ENCODE results near the gene MAPKAPK2. TPM values are rescaled to one million over a fixed set of nuclear protein-coding genes. Genes with fewer than 3 reads are reported as not detected.

The MAPKAPK2 gene
- polyA plus RNA-seq, 3 donors = 24.3 to 69.4 (median 64.1) TPM

DNA sequence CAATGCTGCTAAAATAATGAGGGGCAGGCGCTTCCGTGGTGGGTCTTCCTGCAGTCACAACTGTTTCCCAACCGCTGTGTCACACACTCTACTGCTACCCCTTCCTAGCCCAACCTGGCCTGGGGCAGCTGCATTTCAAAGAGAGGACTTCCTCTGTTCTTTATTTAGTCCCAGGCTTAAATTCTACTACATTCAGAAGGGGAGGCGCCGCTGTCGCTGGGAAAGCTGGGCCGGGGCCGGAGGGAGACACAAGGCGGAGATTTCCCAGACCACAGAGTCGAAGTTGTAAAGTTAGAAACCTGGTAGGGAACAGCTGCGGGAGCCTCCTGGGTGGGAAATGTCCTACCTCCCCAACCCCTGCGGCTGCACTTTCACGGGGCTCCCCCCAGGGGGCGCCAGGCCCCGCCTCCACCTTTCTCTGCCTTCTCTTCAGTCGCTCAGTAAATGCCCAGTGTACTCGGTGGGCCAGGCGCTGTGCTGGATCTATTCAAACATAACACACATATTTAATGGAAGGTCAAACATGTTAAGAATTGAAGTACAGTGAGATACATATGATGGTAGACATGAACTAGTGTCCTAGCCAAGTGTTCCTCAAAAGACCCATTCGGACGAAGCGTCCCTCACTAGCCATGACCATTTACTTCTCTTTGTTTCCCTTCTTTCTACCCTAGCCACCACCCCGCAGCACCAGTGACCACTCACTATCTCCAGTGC, 26.3 kb upstream of the MAPKAPK2 start:
- 23 to 59% (median 30%) methylated on average over 22 of the region's 22 CpGs for WGBS, 3 donors
- no peak overlapping the region for H3K27ac ChIP-seq (ENCODE audit: low read depth, low read length)

GRCh38 chr1:206658981-206659273, 25.8 kb upstream of the MAPKAPK2 start:
- H3K27ac ChIP-seq (ENCODE audit: low read depth, low read length) = no peak overlapping the region
- 61 to 64% (median 62%) methylated on average over 7 of the region's 7 CpGs for WGBS, 3 donors

DNA sequence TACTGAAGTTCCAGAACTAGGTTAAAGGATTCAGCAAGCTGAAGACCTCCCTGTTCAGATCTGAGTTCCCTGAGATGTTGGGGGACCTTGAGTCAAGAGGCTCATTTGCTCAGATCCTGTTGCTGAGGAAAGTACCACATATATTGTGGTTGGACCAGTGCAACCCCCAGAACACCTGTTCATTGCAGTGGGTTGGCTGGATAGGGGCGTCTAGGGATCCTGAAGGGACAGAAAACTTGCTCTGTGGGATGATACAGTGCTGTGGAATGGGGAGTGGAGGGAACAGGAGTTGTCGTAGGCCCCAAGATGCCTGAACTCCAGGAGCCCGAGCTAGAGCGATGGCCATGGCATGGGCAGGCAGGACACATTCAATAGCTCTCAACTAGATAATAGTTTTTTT, 24.6 kb upstream of the MAPKAPK2 start:
- 95 to 98% (median 96%) methylated on average over 4 of the region's 4 CpGs for WGBS, 3 donors
- H3K27ac ChIP-seq (ENCODE audit: low read depth, low read length) = no peak overlapping the region

GRCh38 chr1:206661161-206661820, 23.4 kb upstream of the MAPKAPK2 start:
- no peak overlapping the region for H3K27ac ChIP-seq (ENCODE audit: low read depth, low read length)
- 80 to 92% (median 87%) methylated on average over 11 of the region's 11 CpGs for WGBS, 3 donors

GRCh38 chr1:206662396-206663092, 22.2 kb upstream of the MAPKAPK2 start:
- H3K27ac ChIP-seq (ENCODE audit: low read depth, low read length) = no peak overlapping the region
- 64 to 83% (median 82%) methylated on average over 3 of the region's 3 CpGs for WGBS, 3 donors

DNA sequence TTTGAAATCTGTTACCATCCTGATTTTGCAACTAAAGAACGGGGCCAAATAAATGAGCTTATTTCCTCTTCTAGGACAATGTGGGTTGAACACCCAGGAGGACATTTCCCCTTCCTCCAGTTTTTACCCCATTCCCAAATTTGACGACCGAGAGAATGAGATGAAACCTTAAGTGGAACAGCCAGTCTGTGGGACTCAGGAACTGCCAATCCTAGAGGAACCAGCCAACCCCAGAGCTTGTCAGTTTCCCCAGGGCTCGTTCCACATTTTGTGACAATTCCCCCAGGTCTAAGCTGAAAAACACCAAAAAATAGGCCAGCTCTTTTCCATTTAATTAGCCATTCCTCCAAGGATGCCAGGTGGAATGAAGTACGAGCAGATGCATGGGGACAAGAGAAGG, 21.3 kb upstream of the MAPKAPK2 start:
- WGBS, 3 donors = 25 to 81% (median 26%) methylated on average over 5 of the region's 5 CpGs
- H3K27ac ChIP-seq (ENCODE audit: low read depth, low read length) = no peak overlapping the region

GRCh38 chr1:206663832-206664652, 20.7 kb upstream of the MAPKAPK2 start:
- 8 to 14% (median 10%) methylated on average over 20 of the region's 20 CpGs for WGBS, 3 donors
- H3K27ac ChIP-seq (ENCODE audit: low read depth, low read length) = no peak overlapping the region

DNA sequence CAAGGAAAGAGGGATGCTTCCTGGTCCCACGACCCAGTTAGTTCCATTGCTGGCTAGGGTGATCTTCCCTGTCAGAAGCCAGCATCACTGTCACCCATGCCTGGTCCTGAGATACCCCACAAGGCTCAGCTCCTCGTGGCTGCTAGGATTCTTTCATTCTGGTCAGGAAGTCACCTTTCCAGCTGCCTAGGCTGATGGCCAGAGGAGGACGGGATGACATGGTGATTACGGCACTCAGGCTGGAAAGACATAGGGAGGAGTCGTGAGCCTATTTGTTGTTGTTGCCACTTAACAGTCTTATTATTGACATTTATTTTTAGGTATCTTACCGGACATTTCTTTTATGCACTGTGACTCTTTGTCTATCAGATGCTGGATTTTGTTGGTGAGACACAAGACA, 20.0 kb upstream of the MAPKAPK2 start:
- WGBS, 3 donors = 58 to 66% (median 63%) methylated on average over 6 of the region's 6 CpGs
- no peak overlapping the region for H3K27ac ChIP-seq (ENCODE audit: low read depth, low read length)

DNA sequence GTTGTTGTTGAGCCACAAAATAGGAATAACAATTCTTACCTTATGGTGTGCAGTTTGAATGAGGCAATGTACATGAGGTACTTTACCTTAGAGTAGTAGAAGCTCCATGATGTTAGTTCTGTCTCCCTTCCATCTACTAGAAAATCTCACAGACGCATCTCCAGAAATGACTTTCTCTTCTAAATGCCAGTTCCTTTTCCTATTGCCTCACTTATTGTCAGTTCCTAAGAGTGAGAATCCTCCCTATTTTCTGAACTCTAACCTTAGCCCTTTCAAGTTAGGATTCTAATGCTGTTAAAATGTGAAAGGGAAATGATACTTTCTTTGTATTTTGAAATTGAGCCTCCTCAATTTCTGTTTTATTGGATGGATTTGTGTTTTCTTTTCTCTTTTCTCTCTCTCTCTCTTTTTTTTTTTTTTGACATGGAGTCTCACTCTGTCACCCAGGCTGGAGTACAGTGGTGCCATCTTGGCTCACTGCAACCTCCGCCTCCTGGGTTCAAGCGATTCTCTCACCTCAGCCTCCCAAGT, 18.6 kb upstream of the MAPKAPK2 start:
- WGBS, 3 donors = 82 to 90% (median 83%) methylated on average over 3 of the region's 3 CpGs
- H3K27ac ChIP-seq (ENCODE audit: low read depth, low read length) = no peak overlapping the region

DNA sequence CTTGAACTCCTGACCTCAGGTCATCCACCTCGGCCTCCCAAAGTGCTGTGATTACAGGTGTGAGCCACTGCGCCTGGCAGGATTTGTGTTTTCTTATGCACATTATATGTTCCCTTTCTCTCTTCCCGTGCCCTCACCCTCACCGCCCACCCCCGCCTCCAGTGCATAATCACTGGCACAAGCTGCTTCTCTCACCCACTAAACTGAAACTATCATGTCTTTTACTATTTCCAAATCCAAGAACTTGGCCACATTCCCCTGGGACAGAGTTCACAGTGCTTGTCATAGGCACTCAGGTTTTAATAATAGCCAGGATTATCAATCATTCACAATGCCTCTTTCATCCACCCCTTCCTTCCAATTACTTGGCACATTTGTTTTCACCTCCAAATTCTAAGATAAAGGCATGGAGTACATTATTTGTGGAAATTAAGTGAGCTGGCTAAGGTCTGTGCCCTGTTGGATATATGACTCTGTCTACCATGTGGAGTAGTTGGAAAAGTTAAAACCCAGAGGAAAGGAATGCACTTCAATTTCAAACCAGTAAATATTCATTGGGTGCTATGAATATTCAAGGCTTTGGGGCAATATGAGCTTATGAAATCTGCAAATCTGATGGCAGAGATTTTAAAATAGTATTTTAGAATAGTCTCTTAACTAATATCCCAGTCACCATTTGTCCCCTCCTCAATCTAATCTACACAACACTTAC, 17.6 kb upstream of the MAPKAPK2 start:
- WGBS, 3 donors = 76 to 84% (median 80%) methylated on average over 5 of the region's 5 CpGs
- no peak overlapping the region for H3K27ac ChIP-seq (ENCODE audit: low read depth, low read length)

DNA sequence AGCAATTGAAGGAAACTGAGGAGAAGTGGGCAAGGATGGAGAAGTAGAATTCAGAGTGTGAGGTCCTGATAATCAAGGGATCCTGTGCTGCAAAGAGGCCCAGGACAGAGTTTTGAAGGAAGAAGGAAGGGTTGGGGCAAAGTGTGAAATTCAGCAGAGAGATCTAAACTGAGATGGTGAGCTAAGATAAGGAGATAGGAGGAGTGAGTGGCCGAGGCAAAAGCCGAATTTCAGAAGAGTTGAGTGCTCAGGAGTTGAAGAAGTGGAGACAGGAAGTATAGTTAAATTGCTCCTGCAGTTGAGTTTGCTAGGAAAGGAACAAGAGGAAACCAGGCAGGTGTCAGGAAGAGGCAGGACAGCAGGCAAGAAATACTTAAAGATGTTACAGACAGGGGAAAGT, 16.4 kb upstream of the MAPKAPK2 start:
- 40 to 56% (median 43%) methylated on average over 2 of the region's 2 CpGs for WGBS, 3 donors
- no peak overlapping the region for H3K27ac ChIP-seq (ENCODE audit: low read depth, low read length)

DNA sequence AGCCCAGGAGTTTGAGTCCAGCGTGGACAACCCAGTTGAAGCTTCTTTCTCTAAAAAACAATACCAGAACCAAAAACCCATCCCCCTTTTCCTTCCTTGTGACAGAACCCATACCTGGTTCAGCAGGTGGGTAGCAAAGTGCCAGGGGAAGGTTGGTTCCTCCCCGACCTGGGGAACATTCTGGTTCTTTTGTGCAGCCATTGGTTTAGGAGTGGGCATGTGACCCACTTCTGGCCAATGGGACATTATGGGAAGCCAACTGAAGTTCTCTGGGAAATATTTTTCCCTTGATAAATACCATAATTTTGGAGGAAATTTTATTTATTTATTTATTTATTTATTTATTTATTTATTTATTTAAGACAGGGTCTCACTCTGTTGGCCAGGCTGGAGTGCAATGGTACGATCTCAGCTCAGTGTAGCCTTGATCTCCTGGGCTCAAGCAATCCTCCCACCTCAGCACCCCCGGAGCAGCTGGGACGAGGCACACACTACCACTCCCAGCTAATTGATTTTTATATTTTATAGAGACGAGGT, 15.8 kb upstream of the MAPKAPK2 start:
- WGBS, 3 donors = 82 to 98% (median 85%) methylated on average over 6 of the region's 6 CpGs
- no peak overlapping the region for H3K27ac ChIP-seq (ENCODE audit: low read depth, low read length)

DNA sequence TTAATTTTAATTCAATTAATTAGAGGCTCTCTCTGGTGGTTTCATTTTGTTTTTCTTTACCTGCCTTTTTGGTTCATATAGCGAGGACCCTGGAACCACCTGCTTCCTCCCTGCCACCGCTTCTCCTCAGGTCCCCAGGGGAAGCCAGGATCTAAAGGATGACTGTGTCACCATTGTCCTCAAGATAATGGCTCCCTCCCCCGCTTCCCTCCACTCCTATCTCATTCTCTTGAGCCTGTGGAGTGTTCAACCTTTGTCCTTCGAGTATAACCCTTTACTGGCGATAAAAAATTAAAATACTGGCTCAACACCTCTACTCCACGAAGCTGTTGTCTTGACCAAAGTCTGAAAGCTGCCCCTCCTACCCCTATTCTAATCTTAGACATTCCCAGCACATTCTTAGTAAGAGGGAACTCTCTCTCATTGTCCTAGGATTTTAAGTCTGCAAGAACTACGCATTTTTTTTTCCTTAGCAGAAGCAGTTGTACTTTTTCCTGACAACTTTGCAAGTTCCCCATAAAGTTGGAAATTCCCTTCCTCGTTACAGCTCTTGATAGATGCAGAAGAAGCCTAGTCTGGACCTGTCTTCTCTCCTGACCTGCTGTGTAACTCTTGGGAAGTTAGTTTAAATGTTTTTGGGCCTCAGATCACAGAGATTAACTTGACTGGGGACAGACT, 12.6 kb upstream of the MAPKAPK2 start:
- 46 to 48% (median 47%) methylated on average over 8 of the region's 8 CpGs for WGBS, 3 donors
- no peak overlapping the region for H3K27ac ChIP-seq (ENCODE audit: low read depth, low read length)

DNA sequence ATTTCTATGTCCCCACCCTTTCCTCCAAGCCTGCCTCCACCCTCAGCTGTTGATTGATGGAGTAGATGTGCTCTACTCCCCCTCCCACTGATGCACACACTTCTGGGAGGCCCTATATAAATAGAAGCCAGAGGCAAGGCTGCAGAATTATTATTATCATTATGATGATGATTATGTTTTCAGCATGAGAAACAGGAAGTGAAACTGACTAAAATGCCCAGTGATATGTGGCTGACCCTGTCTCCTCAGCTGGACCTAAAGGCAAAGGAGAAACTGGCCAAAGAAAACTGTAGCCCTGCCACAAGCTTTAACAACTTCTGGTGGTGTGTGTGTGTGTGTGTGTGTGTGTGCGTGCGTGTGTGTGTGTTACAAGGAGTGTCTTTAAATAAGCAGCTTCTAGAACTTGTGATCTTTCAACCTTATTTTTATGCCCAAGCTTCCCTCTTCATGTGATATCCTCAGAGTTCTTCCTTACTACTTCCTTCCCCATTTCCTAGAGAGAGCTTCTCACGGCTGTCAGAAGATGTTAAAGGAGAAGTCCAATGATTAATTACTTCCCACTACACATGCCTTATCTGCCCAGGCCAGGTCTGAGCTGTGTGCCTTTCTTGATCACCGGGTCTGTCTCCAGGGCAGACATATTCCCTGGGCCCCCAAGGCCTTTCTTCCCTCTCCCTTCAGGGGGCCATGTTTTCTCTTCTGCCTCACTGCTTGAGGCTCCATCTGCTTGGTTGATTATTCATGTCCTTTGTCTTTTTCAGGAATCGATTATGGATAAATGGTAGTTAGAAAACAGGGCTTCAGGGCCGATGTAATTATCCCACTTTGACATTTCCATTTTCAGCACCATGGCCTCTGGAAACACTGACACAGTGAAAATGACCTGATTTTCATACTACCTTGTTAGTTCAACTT, 11.6 kb upstream of the MAPKAPK2 start:
- 45 to 64% (median 45%) methylated on average over 6 of the region's 6 CpGs for WGBS, 3 donors
- H3K27ac ChIP-seq (ENCODE audit: low read depth, low read length) = no peak overlapping the region

DNA sequence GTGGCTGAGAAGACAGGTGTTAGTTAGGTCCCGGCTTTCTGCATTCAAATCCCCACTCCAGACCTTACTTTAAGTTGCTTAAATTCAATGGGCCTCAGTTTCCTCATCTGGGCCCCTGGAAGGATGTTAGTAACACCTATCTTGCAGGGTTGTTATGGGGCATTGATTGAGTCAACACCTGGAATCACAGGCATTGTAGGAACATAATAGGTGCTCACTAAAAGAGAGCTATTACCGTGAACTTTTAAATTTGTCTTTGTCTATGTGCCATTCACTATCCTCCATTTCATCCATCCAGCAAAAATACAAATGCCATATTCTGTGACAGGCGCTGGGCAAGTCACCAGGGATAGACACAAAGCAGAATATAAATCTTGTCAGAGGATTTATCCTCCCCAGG, 10.5 kb upstream of the MAPKAPK2 start:
- WGBS, 3 donors = 95 to 98% (median 97%) methylated on average over 3 of the region's 3 CpGs
- no peak overlapping the region for H3K27ac ChIP-seq (ENCODE audit: low read depth, low read length)

DNA sequence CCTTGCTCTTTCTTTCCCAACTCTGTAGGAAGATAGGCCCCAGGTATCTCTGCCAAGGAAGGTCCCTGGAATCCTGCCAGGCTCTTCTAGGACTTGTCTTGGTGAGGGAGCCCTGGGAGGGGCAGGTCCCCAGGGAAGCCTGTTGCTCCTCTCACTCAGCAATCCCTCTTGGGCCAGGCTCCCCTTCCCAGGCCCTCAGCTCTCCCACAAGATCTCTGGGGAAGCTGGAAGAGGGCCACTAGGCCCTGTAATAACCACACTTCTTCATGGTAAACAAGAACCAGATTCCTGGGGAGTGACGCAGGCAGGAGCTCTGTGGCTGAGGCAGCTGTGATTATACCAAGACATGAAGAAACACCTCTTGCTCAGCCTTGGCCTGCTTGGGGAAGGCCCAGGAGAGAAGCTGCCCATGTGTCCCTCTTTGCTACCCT, 9.9 kb upstream of the MAPKAPK2 start:
- no peak overlapping the region for H3K27ac ChIP-seq (ENCODE audit: low read depth, low read length)
- 53 to 60% (median 58%) methylated on average over 1 of the region's 1 CpG for WGBS, 3 donors

Measured in adipose tissue (tissue), 3 donors.